Lower leg skin (tissue), 4 donors: ENCODE results near the gene HIGD2A. TPM values are rescaled to one million over a fixed set of nuclear protein-coding genes. Genes with fewer than 3 reads are reported as not detected.

ENCODE experiments used
- DNase-seq, 2 donors: peaks; one replicate each; pipeline ENCODE4 v3.0.0-alpha.2; 2019; ENCODE audit warnings: low spot score in 2 of 2
- H3K4me3 ChIP-seq: fragments of 200-600 bp; sonication (generic); 2 replicates; pipeline ENCODE4 v1.5.1; 2017; ENCODE audit warnings: mild to moderate bottlenecking, low read depth; ENCODE audit not compliant: poor library complexity, severe bottlenecking
- POLR2A ChIP-seq, 2 donors: fragments of 450-650 bp; IDR thresholded peaks; one replicate each; pipeline ENCODE4 v1.6.1; 2016 to 2017; ENCODE audit warnings: antibody characterized with exemption in 2 of 2, mild to moderate bottlenecking in 1 of 2, moderate library complexity in 1 of 2
- WGBS, 2 donors: methylation state at CpG; one replicate each; pipeline ENCODE4 v1.1.5; 2018; 5-methylcytosine and 5-hydroxymethylcytosine counted together
- intact Hi-C: fragments of 100-400 bp; cut with DNase I; formaldehyde crosslinking; loops from one replicate; pipeline ENCODE4 v1.15.0; 2023; ENCODE audit warnings: low total_unique reads
- total RNA-seq, 4 donors: library from RNA; depleted of rRNA; stranded (reverse); fragments of >200 nt; gene quantifications; one replicate each; pipeline ENCODE4 v1.1.0, GENCODE V29; 2016
- TF ChIP-seq, protein P1 (sequence below), 3 donors: fragments of 450-650 bp; IDR thresholded peaks; one replicate each; pipeline ENCODE4 v1.5.1; 2016; ENCODE audit warnings: antibody characterized with exemption in 3 of 3, mild to moderate bottlenecking in 3 of 3, moderate library complexity in 2 of 3

Gene HIGD2A
- total RNA-seq, 4 donors from 2014 or later = 110 to 153 (median 130) TPM

GRCh38 chr5:176415952-176416924, 27.7 kb downstream of the HIGD2A start, which contains the start of gene CLTB:
TSS of gene CLTB (minus strand) at chr5:176416539. CDS start at chr5:176416363, 176 bp downstream.
- H3K4me3 ChIP-seq = peak within 1 kb of the TSS; percentile 96
- 2 to 4% methylated on average over 18 to 35 of the region's 107 CpGs for WGBS, 2 donors
- no peak for TF ChIP-seq POLR2A (IDR thresholded peaks at IDR 0.05)
- TF ChIP-seq, protein P1, sequence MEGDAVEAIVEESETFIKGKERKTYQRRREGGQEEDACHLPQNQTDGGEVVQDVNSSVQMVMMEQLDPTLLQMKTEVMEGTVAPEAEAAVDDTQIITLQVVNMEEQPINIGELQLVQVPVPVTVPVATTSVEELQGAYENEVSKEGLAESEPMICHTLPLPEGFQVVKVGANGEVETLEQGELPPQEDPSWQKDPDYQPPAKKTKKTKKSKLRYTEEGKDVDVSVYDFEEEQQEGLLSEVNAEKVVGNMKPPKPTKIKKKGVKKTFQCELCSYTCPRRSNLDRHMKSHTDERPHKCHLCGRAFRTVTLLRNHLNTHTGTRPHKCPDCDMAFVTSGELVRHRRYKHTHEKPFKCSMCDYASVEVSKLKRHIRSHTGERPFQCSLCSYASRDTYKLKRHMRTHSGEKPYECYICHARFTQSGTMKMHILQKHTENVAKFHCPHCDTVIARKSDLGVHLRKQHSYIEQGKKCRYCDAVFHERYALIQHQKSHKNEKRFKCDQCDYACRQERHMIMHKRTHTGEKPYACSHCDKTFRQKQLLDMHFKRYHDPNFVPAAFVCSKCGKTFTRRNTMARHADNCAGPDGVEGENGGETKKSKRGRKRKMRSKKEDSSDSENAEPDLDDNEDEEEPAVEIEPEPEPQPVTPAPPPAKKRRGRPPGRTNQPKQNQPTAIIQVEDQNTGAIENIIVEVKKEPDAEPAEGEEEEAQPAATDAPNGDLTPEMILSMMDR (IDR thresholded peaks at IDR 0.05) = no peak
- DNase-seq = peak; percentile 86 to 97
- intact Hi-C loops = loop anchor here (10.0 kb wide), 1 partner anchor 119 kb away; the partner anchor contains the start of gene RNF44

DNA sequence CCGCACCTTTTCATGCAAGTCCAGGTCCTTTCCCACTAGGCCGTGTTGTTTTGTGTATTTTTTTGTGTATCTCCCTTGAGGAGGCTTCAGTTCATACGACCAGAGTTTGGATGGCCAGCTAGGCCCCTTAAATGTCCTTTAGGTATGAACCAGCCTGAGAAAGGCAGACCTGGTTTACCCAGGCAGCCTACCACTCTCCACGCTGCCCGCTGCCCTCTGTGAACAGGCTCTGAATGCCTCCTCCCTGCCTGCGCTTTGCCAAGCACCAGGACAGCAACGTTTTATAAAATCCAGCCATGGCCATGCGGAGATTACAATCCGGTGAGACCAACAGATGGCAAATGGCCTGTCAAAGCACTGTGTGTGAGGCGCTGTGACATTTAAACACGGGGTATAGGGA, 28.4 kb downstream of the HIGD2A start:
- TF ChIP-seq POLR2A (IDR thresholded peaks at IDR 0.05) = no peak
- TF ChIP-seq, protein P1 (IDR thresholded peaks at IDR 0.05) = no peak
- intact Hi-C loops = loop anchor here (10.0 kb wide), 1 partner anchor 118 kb away; the partner anchor contains the start of gene RNF44
- 68 to 71% methylated on average over 11 of the region's 11 CpGs for WGBS, 2 donors
- DNase-seq = peak in 1 of 2 donors; percentile 79
- no peak overlapping the region for H3K4me3 ChIP-seq

DNA sequence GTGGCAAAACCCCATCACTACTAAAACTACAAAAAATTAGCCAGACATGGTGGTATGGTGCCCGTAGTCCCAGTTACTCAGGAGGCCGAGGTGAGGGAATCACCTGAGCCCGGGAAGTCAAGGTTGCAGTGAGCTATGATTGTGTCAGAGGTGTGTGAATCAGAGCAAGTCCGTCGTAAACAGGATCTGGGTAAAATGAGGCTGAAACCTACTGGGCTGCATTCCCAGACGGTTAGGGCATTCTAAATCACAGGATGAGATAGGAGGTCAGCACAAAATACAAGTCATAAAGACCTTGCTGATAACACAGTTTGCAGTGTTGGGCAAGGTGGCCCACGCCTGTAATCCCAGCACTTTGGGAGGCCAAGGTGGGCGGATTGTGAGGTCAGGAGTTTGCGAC, 29.7 kb downstream of the HIGD2A start:
- DNase-seq = peak in 1 of 2 donors; percentile 75
- TF ChIP-seq POLR2A (IDR thresholded peaks at IDR 0.05) = no peak
- TF ChIP-seq, protein P1 (IDR thresholded peaks at IDR 0.05) = peak in 1 of 3 donors; percentile 47
- no peak overlapping the region for H3K4me3 ChIP-seq
- WGBS, 2 donors = 87 to 92% methylated on average over 9 of the region's 9 CpGs
- intact Hi-C loops = loop anchor here (10.0 kb wide), 1 partner anchor 117 kb away; the partner anchor contains the start of gene RNF44

DNA sequence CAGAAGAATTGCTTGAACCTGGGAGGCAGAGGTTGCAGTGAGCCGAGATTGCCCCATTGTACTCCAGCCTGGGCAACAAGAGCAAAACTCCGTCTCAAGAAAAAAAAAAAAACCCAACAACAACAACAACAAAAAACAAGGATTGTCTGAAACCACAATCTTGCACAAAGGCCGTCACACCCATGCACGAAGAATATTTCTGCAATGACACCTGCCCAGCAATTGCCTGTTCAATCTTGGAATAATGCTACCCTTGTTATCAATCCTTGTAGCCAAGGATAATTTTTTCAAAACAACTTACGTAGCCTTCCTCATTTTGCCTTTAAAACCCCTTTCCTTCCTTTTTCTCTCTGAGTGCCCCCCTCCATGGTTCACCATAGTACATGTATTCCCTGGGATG, 31.5 kb downstream of the HIGD2A start:
- intact Hi-C loops = no loop called here
- 84 to 87% methylated on average over 5 of the region's 5 CpGs for WGBS, 2 donors
- TF ChIP-seq, protein P1 (IDR thresholded peaks at IDR 0.05) = no peak
- TF ChIP-seq POLR2A (IDR thresholded peaks at IDR 0.05) = no peak

GRCh38 chr5:176420972-176421544, 32.5 kb downstream of the HIGD2A start:
- TF ChIP-seq, protein P1 (IDR thresholded peaks at IDR 0.05) = no peak
- no peak for TF ChIP-seq POLR2A (IDR thresholded peaks at IDR 0.05)
- 73 to 76% methylated on average over 2 of the region's 2 CpGs for WGBS, 2 donors
- H3K4me3 ChIP-seq = no peak overlapping the region
- DNase-seq = no peak
- intact Hi-C loops = no loop called here

More for the DNA sequence above, 31.5 kb downstream of the HIGD2A start:
- DNase-seq = no peak
- H3K4me3 ChIP-seq = no peak overlapping the region
